Measurements from ENCODE around the gene KCTD2.

GRCh38 chr17:75087558-75088453 lies 40.8 kb downstream of the KCTD2 start, which contains the start of gene SLC16A5:
- TF ChIP-seq CTCF (IDR thresholded peaks at IDR 0.05 in 4 of 5, conservative IDR thresholded peaks at IDR 0.05 in 1 of 5) = peak in 1 of 5 experiments; percentile 4
- peak; percentile 45 to 46 for TF ChIP-seq POLR2A (IDR thresholded peaks at IDR 0.05)
